ENCODE data around the gene TMEM45B.
"Not testable (repeated sequence)": the region's sequence is repeated elsewhere in the genome, so short reads cannot be mapped to it uniquely, and the experiment has no call there.

Gene TMEM45B

DNA sequence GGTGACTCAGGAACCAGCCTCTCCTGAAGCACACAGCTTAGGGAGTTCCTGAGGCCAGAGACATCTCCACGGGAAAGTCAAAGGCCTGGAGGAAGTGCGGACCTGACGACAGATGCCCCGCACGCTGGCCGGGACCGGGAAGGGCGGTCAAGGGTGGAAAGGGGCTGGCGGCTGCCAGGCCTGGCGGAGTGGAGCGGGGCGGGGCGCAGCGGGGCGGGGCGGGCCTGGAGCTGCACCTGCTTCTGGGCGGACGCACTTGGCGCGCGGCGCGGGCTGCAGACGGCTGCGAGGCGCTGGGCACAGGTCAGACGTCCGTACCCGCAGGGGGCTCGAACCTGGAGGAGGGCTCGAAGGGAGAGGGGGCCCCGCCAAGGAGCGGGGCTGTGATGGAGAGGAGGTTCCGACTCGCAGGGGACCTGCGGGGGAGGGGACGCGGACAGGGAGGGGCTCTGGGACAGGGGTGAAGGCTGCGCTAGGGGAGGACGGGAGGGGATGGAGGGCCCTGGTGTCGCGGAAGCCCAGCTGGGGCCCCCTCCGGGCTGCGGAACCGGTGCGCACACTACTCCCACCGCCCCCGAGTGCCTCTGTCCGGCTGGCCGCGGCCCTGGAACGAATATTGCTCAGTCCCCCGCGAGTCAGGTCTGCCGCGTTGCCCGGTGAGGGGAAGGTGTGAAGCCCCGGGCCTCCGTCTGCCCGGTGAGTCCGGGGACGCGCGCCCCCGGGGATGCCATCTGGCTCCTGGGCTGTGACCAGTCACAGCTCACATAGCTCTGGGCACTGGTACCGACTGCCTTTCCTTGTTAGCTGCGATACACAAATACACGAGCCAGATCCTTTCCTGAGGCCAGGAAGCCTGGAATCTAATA is at the start of gene TMEM45B:
Gene TMEM45B (plus strand): TSS at position 253 of the 866 bp plus-strand sequence. CDS start 36,635 bp downstream, outside the sequence.
- DNase-seq: peak; percentile 54

DNA sequence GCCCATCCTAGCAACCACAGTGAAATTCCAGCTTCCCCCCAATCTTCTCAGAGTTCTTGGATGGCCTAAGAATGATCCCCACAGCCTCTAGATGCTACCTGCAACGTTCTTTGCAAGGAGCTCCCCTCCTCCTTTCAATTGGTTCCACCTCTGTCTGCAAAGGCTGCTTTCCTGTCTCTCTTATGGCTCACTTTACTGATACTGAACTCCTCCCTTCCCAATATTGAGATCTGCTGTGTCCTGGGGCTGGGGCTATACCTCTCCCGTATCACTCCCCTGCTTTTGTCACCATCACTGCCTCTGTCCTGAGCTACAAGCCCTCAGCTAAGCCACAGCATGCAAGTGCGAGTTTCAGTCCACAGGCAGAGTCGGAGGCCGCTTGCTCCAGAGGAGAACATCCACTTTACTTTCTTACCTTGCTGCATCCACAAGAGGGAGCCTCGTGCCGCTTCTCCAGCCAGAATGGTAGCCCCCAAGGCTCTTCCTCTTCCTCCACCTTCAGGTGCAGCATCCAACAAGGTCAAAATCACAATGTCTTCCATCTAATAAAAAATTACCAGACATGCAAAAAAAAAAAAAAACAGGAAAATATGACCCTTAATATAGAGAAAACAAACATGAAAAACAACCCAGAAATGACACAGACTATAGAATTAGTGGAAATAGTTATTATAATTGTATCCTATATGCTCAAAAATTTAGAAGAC is 48.6 kb upstream of the TMEM45B start:
- DNase-seq: peak; percentile 31

DNA sequence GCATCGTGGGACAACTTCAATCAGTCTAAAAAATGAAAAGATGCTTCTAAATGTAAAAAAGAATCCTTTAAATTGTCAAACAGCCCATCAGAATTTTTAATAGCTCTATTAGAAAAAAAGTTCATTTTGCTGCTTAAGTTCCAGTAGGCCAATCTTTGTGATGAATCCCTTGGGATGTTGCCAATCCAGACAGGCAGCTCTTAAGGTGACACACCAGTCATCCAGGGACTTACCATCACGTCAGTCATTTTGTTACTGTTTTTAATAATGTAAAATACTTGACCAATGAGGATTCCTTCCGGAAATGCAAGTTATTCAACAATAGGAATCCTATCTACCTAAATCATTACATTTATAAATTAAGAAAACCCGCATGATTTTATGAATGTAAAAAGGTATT is 47.8 kb upstream of the TMEM45B start:
- no peak for DNase-seq

DNA sequence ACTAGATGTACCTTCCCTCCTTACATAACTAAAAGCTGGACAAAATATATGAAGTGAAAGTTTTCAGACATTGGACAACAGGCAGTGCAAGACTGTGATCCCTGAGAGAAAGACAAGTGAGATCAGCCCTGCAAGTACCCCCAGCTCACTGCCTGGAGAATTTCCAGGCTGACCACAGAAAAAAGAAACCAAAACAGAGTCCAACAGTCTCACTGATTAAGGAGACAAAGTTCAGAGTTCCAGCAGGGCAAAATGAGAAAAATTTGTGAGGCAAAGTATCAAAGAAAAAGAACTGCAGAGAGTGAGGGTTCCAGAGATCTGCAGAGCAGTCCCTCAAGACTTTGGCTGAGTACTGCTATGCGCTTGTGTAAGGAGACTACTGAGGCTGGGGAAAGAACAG is 47.3 kb upstream of the TMEM45B start:
- DNase-seq: no peak

DNA sequence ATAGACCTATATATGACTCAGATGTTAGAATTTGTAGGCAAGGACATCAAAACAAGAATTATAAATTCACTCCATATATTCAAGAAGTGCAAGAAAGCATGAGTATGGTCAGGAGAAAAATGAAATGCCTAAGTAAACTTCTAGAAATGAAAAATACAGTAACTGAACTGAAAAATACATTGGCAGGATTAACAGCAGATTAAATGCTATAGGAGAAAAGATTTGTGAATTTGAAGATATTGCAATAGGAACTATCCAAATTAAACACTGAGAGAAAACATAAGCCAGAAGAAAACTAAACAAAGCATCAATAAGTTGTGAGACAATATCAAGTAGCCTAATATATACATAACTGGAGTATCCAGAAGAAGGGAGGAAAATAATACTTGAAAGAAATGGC is 46.6 kb upstream of the TMEM45B start:
- DNase-seq: no peak

DNA sequence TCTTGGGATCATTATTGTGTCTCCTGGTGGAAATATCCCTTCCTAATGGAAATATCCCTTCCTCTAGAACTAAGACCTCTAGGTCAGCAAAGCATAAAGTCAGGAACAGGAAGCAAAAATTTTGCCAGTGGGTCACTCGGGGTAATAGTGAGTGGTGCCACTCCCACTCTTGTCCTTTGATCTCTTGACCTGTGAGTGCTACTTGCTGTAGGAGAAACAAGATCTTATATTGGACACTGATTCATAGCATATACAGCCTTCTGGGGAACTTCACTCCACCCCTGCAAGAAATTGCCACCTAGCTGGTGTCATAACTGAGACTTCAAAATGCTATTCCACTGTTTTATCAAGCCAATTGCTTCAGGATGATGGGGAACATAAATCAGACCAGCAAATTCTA is 44.7 kb upstream of the TMEM45B start:
- DNase-seq: no peak

DNA sequence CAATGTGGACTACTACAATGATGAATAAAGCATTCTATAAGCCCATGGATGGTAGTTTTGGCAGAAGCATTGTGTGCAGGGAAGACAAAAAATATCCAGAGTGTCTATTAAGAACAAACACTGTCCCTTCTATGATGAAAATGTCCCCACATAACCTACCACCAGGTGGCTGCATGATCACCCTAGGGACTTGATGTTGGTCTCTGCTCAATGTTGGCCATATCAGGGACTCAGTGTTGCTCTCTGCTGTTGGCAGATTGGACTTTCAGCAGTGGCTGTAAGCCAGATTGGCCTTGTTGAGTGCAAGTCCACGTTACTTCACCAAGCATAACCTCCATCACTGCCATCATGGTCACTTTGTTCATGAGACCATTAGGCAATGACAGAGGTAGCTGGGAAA is 44.2 kb upstream of the TMEM45B start:
- DNase-seq: not testable (repeated sequence)

DNA sequence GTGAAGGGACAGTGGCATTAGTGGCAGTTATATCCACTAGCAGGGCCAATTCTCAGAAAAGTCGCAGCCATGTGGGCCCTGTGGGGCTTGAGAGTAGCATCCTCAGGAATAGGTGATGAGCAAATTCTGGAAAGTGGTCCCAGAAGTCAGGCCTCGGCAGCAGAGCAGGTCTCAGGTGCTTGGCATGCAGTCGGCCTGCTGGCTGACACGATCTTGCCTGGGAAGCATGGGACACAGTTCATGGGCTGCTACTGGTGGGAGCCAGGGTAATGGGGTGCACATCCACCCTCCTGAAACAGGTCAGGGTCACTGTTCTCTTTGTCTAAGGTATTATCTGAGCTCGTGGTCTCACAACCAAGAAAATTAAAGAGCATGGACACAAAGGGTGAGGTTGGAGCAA is 36.8 kb upstream of the TMEM45B start:
- no peak for DNase-seq

DNA sequence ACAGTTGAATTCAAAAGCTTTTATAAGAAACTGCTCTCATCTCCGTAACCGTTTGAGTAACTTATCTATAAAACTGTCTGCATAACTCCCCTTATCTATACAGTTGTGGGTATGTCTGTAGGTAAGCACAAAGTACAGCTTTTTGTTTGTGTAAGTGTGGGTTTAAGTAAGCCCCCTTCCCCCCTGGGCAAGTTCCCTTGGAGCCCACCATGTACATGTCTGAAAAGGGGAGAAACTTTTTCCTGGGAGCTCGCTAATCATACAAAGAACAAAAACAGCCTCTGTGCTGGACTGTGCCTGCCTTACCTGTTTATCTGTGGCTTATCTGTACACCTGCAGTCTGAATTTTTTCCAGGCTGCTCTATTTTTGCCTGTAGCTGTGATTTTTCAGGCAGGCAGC is 36.3 kb upstream of the TMEM45B start:
- DNase-seq: no peak

DNA sequence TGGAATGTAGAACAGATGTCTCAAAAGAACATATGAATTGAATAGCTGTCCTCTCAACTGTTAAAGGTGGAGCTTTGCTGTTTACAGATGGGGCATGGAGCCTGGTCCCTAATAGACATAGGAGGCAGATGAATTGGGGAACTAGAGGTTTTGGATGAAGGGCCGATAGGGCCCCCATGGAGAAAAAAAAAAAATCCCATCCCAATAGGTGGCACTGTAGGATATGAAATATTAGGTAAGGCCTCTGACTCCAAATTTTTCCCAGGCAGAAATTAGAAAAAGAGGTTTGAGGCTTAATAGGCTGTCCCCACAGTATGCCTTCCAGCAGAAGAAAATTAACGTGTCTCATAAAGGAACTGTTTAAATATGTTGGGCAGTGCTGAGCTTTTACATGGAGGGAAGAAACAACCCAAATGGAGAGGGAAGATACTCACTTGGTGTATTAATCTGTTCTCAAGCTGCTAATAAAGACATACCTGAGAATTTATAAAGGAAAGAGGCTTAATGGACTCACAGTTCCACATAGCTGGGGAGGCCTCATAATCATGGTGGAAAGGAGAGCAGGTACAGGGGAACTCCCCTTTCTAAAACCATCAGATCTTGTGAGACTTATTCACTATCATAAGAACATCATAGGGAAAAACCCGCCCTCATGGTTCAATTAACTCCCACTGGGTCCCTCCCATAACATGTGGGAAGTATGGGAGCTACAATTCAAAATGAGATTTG is 30.1 kb upstream of the TMEM45B start:
- no peak for DNase-seq

DNA sequence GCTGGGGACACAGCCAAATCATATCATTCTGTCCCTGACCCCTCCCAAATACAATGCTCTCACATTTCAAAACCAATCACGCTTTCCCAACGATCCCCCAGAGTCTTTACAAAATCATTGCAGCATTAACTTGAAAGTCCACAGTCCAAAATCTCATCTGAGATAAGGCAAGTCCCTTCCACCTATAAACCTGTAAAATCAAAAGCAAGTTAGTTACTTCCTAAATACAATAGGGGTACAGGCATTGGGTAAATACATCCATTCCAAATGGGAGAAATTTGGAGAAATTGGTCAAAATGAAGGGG is 29.6 kb upstream of the TMEM45B start:
- DNase-seq: not testable (repeated sequence)

DNA sequence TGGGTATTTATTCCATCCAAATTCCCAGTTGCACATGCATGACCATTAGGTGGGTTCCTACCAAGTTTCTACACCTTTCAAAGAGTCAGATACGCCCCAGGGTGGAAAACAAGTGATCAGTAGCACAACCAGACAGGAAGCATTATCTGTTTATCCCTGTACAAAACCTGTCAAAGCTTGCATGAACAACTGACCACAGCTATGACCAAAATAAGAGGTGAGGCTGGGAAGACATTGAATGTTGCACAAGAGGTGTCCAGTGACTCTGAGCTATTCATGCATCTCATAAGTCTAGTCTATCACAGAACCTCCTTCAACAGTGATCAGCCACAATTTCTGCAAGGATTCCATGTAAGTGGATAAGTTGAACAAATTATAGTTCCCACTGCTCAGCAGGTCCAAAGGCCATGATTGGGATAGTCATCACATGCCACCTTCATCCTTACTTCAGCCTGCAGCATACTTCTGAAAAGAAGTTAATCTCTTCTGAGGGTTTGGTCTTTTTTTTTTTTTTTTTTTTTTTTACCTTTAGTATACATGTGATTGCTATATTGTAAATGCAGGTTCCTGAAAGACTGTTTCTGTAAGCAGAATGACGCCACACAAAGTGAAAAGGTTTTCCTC is 28.0 kb upstream of the TMEM45B start:
- DNase-seq: no peak

DNA sequence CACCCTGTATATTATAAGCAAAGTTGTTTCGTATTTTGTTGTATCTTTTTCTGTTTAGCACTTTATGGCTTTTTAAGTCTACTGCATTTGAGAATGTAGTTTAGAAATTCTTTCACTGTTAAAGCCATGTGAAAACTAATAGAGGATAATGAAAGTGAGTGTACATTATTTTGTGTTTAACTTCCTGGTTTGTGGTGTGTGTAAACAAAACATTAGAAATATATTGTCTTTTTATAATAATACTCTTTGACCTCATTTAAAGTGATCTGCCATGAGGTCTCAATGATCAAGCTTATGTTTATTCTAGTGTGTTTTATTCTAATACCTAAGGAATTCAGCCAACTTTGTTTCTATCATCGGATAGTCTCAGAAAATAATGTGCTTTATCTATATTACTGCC is 27.4 kb upstream of the TMEM45B start:
- DNase-seq: no peak

DNA sequence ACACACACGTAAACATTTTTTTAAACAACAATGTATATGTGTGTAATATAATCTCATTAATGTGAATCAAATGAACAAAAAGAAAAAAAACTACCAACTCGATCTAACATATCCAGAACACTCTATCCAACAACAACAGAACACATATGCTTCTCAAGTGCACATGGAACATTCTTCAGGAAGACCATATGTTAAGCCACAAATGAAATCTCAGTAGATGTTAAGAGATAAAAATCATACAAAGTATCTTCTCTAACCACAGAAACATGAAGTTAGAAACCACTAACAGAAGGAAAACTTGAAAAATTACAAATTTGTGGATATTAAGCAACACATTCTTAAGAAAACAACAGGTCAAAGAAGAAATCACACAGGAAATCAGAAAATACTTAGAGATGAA is 25.5 kb upstream of the TMEM45B start:
- no peak for DNase-seq

DNA sequence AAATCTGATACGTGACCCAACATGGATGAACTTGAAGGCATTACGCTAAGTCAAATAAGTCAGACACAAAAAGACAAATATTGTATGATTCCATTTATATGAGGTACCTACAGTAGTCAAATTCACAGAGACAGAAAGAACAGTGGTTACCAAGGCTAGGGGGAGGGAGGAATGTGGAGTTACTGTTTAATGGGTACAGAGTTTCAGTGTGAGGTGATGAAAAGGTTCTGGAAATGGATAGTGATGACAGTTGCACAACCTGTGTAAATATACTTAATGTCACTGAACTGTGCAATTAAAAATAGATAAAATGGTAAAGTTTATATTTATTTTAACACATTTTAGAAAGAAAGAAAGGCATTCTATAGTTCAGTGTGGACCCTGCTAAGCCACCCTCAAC is 24.1 kb upstream of the TMEM45B start:
- DNase-seq: no peak

DNA sequence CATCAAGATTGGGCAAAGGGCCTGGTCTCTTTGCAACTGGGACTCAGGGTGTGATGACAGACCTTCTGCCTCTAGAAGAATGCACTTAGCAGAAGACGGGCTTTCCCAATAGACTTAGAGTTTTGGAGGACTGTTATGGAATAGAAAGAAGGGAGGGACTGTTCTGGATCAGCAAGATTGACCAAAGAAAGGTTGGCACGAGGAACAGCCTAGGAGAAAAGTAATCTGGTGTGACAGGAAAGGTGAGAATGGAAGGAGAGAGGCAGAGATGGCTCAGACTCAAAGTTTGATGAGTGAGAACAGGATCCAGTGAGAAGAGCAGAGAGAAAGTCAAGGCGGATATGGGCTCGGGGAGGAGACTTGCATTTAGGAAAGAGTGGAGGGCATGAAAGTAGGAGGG is 23.0 kb upstream of the TMEM45B start:
- no peak for DNase-seq

DNA sequence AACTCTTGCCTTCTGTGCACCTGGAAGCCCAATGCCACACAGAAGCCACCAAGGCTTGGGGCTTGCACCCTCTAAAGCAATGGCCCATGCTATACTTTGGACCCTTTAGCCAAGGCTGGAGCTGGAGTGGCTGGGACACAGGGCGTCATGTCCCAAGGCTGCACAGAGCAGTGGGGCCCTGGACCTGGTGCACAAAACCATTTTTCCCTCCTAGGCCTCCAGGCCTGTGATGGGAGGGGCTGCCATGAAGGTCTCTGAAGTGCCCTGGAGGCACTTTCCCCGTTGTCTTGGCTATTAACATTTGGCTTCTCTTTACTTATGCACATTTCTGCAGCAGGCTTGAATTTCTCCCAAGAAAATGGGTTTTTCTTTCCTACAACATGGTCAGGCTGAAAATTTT is 20.6 kb upstream of the TMEM45B start:
- DNase-seq: no peak

DNA sequence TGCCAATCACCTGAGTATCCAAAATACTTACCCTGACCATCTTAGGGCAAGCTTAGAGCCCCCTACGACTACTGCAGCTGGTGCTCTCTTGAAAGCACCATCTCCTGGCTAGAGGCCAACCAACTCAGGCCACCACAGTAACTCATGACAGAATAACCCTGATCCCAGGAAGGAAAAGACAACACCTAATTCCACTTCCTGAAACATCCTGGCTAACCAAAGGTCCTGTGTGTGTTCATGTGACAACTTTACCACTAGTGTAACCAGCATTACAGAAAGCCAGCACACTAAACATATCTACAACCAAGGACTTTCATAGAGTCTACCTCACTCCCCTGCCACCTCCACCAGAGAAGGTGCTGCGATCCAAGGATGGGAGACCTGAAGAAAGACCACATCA is 17.4 kb upstream of the TMEM45B start:
- DNase-seq: no peak

DNA sequence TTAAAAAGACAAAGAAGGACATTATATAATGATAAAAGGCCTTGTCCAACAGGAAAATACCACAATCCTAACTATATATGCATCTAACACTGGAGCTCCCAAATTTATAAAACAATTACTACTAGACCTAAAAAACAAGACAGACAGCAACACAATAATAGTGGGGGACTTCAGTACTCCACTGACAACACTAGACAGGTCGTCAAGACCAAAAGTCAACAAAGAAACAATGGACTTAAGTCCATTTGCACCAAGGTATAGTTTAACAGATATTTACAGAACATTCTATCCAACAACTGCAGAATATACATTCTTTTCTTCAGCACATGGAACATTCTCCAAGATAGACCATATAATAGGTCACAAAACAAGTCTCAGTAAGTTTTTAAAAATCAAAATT is 15.5 kb upstream of the TMEM45B start:
- DNase-seq: not testable (repeated sequence)

DNA sequence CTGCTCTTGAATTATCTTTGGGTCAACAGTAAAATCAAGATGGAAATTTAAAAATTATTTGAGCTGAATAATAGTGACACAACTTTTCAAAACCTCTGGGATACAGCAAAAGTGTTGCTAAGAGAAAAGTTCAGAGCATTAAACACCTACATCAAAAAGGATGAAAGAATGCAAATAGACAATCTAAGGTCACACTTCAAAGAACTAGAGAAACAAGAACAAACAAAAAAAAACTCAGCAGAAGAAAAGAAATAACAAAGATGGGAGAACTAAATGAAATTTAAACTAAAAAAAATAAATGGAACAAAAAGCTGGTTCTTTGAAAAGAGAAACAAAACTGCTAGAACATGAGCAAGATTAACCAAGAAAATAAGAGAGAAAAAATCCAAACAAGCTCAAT is 15.0 kb upstream of the TMEM45B start:
- no peak for DNase-seq

DNA sequence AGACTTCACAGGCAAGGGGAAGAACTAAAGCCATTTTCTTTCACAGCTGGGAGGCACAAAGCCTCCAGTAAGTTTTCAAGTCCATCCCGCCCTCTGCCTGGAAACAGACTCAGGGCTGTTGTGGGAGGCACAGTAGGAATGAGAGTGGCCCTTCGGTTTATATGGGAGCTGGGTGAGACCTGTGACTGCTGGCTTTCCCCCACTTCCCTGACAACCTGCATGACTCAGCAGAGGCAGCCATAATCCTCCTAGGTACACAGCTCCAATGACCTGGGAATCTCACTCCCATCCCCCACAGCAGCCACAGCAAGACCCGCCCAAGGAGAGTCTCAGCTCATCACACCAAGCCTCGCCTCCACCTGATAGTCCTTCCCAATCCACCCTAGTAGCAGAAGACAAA is 12.1 kb upstream of the TMEM45B start:
- DNase-seq: no peak

DNA sequence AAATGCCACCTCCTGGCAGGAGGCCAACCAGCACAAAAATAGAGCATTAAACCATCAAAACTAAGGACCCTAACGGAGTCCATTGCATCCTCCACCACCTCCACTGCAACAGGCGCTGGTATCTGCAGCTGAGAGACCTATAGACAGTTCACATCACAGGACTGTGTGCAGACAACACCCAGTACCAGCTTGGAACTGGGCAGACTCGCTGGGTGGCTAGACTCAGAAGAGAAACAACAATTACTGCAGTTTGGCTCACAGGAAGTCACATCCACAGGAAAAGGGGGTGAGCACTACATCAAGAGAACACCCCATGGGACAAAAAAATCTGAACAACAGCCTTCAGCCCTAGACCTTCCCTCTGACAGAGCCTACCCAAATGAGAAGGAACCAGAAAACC is 11.6 kb upstream of the TMEM45B start:
- DNase-seq: no peak

DNA sequence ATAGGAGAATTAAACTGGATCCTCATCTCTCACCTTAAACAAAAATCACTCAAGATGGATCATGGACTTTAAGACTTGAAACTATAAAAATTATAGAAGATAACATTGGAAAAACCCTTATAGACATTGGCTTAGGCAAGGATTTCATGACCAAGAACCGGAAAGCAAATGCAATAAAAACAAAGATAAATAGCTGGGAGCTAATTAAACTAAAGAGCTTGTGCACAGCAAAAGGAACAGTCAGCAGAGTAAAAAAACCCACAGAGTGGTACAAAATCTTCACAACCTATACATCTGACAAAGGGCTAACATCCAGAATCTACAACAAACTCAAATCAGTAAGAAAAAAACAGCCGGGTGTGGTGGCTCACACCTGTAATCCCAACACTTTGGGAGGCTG is 7.4 kb upstream of the TMEM45B start:
- not testable (repeated sequence) for DNase-seq

Data from stimulated activated CD4-positive, alpha-beta T cell treated with anti-CD3 and anti-CD28 coated beads, Interleukin-15, amount 100 ng/mL, for 24 hours (primary cell).